GM19467 (cell line): ENCODE results near the gene PCDHGC4.
A peak's percentile ranks its signal among the peaks of the same experiment; 100 is the strongest.

Experiments used
- ATAC-seq: cut with Tn5 transposase; IDR thresholded peaks from one replicate; pipeline ENCODE4 v1.9.1; 2021; ENCODE audit warnings: mild to moderate bottlenecking, moderate library complexity; ENCODE audit not compliant: unreplicated experiment

The PCDHGC4 gene

DNA sequence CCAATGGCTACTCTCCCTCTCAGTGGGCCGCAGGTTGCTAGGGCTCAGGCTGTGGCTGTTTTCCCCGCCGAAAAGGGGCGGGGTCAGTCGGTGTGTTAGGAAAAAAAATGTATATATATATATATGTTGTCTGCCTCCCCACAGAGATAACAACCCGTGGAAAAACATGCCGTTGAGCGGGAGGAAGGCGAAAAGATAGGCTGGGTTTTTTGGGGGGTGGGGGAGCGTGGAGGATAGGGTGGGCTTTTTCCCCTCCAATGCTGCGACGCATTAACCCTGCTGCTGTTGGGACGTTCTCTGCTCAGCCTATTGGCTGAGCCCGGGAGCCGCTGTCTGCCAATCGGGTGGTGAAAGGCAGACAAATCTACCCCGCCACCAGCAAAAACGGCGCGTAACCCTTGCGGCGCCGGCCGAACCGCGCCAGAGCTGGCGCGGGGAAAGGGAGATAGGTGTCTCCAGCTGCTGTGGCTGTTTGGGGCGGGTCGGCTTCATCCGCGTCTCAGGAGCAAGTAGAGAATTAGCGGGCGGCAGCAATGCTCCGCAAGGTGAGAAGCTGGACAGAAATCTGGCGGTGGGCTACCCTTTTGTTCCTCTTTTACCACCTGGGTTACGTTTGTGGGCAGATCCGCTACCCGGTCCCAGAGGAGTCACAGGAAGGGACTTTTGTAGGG, at the start of gene PCDHGC4:
PCDHGC4 (plus strand) TSS at position 390 of the 671 bp plus-strand sequence; CDS start at position 534, 144 bp downstream.
- ATAC-seq, result no peak

DNA sequence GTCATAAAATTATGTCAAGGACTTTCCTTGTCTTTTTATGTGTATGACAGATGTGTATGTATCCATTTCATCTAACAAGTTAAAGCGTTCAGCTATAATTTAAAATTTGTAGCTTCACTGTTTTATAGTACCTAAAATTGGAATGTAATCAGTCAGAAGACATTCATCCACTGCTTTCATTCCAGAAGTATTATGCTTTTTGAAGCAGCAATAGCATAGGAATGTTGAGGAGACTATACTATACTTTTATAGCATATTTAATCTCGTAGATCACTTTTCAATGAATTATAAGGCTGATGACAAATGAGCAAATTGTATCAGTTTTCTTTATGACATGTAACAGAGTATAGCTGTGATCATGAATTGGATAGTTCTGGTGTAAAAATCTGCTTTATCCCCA, 47.6 kb upstream of the PCDHGC4 start:
- ATAC-seq, result no peak

DNA sequence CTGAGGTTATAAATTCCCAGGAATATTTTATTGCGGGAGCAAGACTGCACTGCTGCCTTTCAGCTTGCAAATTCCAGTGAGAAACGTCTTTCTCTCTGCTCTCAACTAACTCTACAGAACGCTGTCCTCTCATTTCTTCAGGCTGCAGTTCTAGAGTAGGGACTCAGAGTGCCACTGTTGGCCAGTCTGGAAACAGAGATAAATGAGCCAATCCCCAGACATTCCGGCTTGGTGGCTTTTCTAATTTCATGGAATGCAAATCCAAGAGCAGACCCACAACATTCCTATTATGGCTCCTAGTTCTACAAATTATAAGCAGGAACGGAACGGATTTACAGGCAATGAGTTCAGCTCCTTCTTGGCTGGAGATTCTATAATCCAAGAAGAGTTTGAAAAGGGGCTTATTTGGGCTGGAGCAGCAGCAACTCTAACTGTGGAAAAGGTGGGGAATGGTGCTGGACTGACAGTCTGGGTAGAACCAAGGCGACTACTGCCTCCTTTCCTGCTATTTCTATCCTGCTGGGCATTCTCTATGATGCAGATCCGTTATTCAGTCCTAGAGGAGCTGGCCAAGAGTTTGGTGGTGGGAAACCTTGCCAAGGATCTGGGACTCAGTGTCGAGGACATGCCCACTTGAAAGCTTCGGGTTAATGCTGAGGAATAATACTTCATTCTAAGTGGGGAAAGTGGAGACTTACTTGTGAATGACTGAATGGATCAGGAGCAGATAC, 45.3 kb upstream of the PCDHGC4 start:
- no peak for ATAC-seq

DNA sequence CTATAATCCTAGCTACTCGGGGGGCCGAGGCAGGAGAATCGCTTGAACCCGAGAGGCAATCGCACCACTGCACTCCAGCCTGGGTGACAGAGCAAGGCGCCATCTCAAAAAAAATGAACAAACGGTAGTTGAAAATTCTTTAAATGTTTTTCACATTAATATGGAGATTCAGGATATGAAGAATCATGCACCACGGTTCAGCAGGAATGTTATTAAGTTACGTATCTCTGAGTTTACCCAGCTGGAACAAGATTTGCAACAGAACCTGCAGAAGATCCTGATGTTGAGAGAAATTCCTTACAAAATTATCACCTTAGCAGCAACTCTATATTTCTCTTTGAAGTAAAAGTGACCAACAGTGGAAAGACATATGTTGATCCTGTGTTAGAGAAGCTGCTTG, 44.5 kb upstream of the PCDHGC4 start:
- no peak for ATAC-seq

GRCh38 chr5:141441571-141442170, 43.2 kb upstream of the PCDHGC4 start:
- no peak for ATAC-seq

- ATAC-seq, result no peak
Observed at GRCh38 chr5:141465351-141465750, 19.5 kb upstream of the PCDHGC4 start.

- ATAC-seq, result peak; percentile 97
Observed at GRCh38 chr5:141475625-141476131, 9.2 kb upstream of the PCDHGC4 start, which contains the start of gene PCDHGC3. Gene PCDHGC3 (plus strand): TSS chr5:141475966. CDS start chr5:141476117, 151 bp downstream.

GRCh38 chr5:141476132-141476911, 8.5 kb upstream of the PCDHGC4 start:
- ATAC-seq, result peak; percentile 16

- ATAC-seq, result no peak
Observed at GRCh38 chr5:141477044-141477575, 7.7 kb upstream of the PCDHGC4 start.

- no peak for ATAC-seq
Observed at GRCh38 chr5:141477815-141478214, 7.0 kb upstream of the PCDHGC4 start.

- no peak for ATAC-seq
Observed at GRCh38 chr5:141478321-141478945, 6.4 kb upstream of the PCDHGC4 start.

DNA sequence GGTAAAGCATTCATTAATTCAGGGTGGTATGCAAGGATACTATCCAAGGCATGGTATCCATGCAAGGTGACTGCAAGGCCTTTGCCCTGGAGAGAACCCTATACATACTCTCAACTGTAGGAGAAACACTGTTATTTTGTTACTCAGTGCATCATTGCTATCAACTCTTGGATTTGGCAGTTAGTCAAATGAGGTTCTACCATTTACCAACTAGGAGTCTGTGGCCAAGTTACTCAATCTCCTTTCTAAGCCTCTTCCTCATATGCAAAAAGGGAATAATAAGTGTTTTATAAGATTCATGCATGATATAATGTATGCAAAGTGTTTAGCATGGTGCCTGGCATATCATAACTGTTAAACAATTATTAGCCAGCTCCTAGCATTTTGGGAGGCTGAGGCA, 5.1 kb upstream of the PCDHGC4 start:
- ATAC-seq, result no peak

- no peak for ATAC-seq
Observed at GRCh38 chr5:141483902-141484301, 928 bp upstream of the PCDHGC4 start.

DNA sequence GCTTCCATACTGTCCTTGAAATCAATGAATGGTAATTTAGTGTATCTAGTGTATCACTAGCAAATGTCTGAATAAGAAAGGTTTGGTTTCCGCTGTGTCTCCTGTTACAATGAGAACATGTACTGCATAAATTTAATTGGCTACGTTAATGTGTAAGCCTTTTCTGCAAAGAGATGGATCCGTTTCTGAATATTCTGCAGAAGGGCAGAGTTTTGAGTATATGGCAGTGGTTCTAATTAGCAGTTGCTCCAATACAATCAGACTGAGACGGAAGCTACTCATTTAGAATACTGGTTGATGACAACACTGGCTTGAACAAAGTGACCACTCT, 555 bp upstream of the PCDHGC4 start:
- ATAC-seq, result no peak

GRCh38 chr5:141485321-141486055, 658 bp downstream of the PCDHGC4 start:
- no peak for ATAC-seq

- no peak for ATAC-seq
Observed at GRCh38 chr5:141486091-141486490, 1.3 kb downstream of the PCDHGC4 start.

DNA sequence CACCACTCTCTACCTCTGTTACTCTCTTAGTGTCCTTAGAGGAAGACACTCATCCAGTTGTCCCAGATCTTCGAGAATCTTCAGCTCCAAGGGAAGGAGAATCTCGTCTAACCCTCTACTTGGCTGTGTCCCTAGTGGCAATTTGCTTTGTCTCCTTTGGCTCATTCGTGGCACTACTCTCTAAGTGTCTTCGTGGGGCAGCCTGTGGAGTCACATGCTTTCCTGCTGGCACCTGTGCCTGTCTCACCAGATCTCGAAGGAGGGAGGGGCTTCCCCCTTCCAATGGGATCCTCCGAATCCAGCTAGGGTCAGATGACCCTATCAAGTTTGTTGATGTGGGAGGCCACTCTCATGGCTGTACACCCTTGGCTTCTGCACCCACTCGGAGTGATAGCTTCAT, 2.3 kb downstream of the PCDHGC4 start:
- ATAC-seq, result no peak

GRCh38 chr5:141488591-141489561, 4.0 kb downstream of the PCDHGC4 start, which contains the start of gene PCDHGC5:
Gene PCDHGC5 (plus strand): TSS chr5:141489081. CDS start chr5:141489241, 160 bp downstream.
- ATAC-seq, result no peak
